NCI-H2227 treated with DMSO at 0.1 percent for 48 hours (cell line): ENCODE data around the gene SMPD3.

Source experiments
- DNase-seq: peaks from one replicate; lab custom pipeline; 2025; lab: John Stamatoyannopoulos, UW

The SMPD3 gene

GRCh38 chr16:68470461-68471150 is 22.3 kb upstream of the SMPD3 start:
- DNase-seq = no peak

- no peak for DNase-seq
Observed at GRCh38 chr16:68469796-68470460, 21.6 kb upstream of the SMPD3 start.

- no peak for DNase-seq
Observed at GRCh38 chr16:68468842-68469241, 20.5 kb upstream of the SMPD3 start.

- DNase-seq = no peak
Observed at GRCh38 chr16:68466174-68466573, 17.9 kb upstream of the SMPD3 start.

GRCh38 chr16:68463904-68464303 is 15.6 kb upstream of the SMPD3 start:
- DNase-seq = no peak

- DNase-seq = no peak
Observed at GRCh38 chr16:68460067-68460466, 11.8 kb upstream of the SMPD3 start.

- no peak for DNase-seq
Observed at GRCh38 chr16:68459457-68459856, 11.1 kb upstream of the SMPD3 start.

- no peak for DNase-seq
Observed at GRCh38 chr16:68458551-68458950, 10.2 kb upstream of the SMPD3 start.

GRCh38 chr16:68458101-68458500 is 9.8 kb upstream of the SMPD3 start:
- DNase-seq = no peak

GRCh38 chr16:68455631-68456030 is 7.3 kb upstream of the SMPD3 start:
- no peak for DNase-seq

GRCh38 chr16:68454920-68455435 is 6.7 kb upstream of the SMPD3 start:
- no peak for DNase-seq

- DNase-seq = no peak
Observed at GRCh38 chr16:68453816-68454215, 5.5 kb upstream of the SMPD3 start.

GRCh38 chr16:68452176-68452575 is 3.9 kb upstream of the SMPD3 start:
- no peak for DNase-seq

GRCh38 chr16:68451676-68452075 is 3.4 kb upstream of the SMPD3 start:
- no peak for DNase-seq

GRCh38 chr16:68450741-68451255 is 2.5 kb upstream of the SMPD3 start:
- DNase-seq = no peak

GRCh38 chr16:68447653-68448359 is 502 bp downstream of the SMPD3 start:
- no peak for DNase-seq

- DNase-seq = no peak
Observed at GRCh38 chr16:68446681-68447652, 1.3 kb downstream of the SMPD3 start.

- DNase-seq = peak; percentile 69
Observed at GRCh38 chr16:68445458-68445857, 2.9 kb downstream of the SMPD3 start.

GRCh38 chr16:68444056-68444657 is 4.2 kb downstream of the SMPD3 start:
- DNase-seq = no peak

- DNase-seq = no peak
Observed at GRCh38 chr16:68436581-68436980, 11.7 kb downstream of the SMPD3 start.

- DNase-seq = no peak
Observed at GRCh38 chr16:68434624-68435210, 13.6 kb downstream of the SMPD3 start.
